ENCODE results near the gene ALDH4A1. TPM values are rescaled to one million over a fixed set of nuclear protein-coding genes. Genes with fewer than 3 reads are reported as not detected.

The ALDH4A1 gene
- total and polyA plus RNA-seq, 9 of the 15 experiments (the other 6 are each of a cell fraction or from before 2014, with no cell fraction given): 0.27 to 31.4 (median 16.6) TPM

GRCh38 chr1:18907021-18907916 lies 4.9 kb upstream of the ALDH4A1 start (continued):
- TF ChIP-seq HMBOX1 (IDR thresholded peaks at IDR 0.05) (no peak), ZNF76 (CRISPR knock-in tag; IDR thresholded peaks at IDR 0.05; ENCODE audit: borderline replicate concordance) (no peak), ZNF146 (CRISPR knock-in tag; IDR thresholded peaks at IDR 0.05; ENCODE audit: unreplicated experiment) (no peak), RBM39 (optimal IDR thresholded peaks at IDR 0.05; ENCODE audit: low read depth, low read length) (no peak), NCOA2 (IDR thresholded peaks at IDR 0.05; ENCODE audit: partially characterized antibody in 2 of 2) (no peak), POLR2A (conservative IDR thresholded peaks at IDR 0.05) (peak; percentile 54), CHCHD3 (CRISPR knock-in tag; IDR thresholded peaks at IDR 0.05) (no peak), SETDB1 (IDR thresholded peaks at IDR 0.05; ENCODE audit: low read length) (no peak), MCM2 (IDR thresholded peaks at IDR 0.05; ENCODE audit: low read depth) (no peak), ELK1 (CRISPR knock-in tag; IDR thresholded peaks at IDR 0.05) (no peak), NR4A1 (CRISPR knock-in tag; IDR thresholded peaks at IDR 0.05) (no peak), NR4A1 (tag; IDR thresholded peaks at IDR 0.05) (0 out of 2 replicates have a peak, but pooled peaks have one; percentile 65), TEAD1 (CRISPR knock-in tag; IDR thresholded peaks at IDR 0.05) (0 out of 4 replicates have a peak, but pooled peaks of 1 of the 2 experiments have one; percentile 23), DLX4 (CRISPR knock-in tag; IDR thresholded peaks at IDR 0.05) (no peak), MXI1 (IDR thresholded peaks at IDR 0.05; ENCODE audit: low read depth, low read length) (0 out of 2 replicates have a peak, but pooled peaks have one; percentile 27), ARID2 (IDR thresholded peaks at IDR 0.05) (no peak)
- TF ChIP-seq, protein P1, sequence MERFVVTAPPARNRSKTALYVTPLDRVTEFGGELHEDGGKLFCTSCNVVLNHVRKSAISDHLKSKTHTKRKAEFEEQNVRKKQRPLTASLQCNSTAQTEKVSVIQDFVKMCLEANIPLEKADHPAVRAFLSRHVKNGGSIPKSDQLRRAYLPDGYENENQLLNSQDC (CRISPR knock-in tag; IDR thresholded peaks at IDR 0.05): no peak
- TF ChIP-seq, protein P2, sequence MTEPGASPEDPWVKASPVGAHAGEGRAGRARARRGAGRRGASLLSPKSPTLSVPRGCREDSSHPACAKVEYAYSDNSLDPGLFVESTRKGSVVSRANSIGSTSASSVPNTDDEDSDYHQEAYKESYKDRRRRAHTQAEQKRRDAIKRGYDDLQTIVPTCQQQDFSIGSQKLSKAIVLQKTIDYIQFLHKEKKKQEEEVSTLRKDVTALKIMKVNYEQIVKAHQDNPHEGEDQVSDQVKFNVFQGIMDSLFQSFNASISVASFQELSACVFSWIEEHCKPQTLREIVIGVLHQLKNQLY (CRISPR knock-in tag; conservative IDR thresholded peaks at IDR 0.05): no peak
- TF ChIP-seq, protein P3, sequence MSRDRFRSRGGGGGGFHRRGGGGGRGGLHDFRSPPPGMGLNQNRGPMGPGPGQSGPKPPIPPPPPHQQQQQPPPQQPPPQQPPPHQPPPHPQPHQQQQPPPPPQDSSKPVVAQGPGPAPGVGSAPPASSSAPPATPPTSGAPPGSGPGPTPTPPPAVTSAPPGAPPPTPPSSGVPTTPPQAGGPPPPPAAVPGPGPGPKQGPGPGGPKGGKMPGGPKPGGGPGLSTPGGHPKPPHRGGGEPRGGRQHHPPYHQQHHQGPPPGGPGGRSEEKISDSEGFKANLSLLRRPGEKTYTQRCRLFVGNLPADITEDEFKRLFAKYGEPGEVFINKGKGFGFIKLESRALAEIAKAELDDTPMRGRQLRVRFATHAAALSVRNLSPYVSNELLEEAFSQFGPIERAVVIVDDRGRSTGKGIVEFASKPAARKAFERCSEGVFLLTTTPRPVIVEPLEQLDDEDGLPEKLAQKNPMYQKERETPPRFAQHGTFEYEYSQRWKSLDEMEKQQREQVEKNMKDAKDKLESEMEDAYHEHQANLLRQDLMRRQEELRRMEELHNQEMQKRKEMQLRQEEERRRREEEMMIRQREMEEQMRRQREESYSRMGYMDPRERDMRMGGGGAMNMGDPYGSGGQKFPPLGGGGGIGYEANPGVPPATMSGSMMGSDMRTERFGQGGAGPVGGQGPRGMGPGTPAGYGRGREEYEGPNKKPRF (IDR thresholded peaks at IDR 0.05; ENCODE audit: low read depth, low read length): no peak
- TF ChIP-seq, protein P4, sequence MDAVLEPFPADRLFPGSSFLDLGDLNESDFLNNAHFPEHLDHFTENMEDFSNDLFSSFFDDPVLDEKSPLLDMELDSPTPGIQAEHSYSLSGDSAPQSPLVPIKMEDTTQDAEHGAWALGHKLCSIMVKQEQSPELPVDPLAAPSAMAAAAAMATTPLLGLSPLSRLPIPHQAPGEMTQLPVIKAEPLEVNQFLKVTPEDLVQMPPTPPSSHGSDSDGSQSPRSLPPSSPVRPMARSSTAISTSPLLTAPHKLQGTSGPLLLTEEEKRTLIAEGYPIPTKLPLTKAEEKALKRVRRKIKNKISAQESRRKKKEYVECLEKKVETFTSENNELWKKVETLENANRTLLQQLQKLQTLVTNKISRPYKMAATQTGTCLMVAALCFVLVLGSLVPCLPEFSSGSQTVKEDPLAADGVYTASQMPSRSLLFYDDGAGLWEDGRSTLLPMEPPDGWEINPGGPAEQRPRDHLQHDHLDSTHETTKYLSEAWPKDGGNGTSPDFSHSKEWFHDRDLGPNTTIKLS (IDR thresholded peaks at IDR 0.05; ENCODE audit: borderline replicate concordance, low read depth): no peak
